Cortex of kidney (tissue), 1 donor: ENCODE measurements around the gene RARA.

Experiments used
- DNase-seq: peaks from one replicate; lab custom pipeline; 2025; lab: John Stamatoyannopoulos, UW

The RARA gene

DNA sequence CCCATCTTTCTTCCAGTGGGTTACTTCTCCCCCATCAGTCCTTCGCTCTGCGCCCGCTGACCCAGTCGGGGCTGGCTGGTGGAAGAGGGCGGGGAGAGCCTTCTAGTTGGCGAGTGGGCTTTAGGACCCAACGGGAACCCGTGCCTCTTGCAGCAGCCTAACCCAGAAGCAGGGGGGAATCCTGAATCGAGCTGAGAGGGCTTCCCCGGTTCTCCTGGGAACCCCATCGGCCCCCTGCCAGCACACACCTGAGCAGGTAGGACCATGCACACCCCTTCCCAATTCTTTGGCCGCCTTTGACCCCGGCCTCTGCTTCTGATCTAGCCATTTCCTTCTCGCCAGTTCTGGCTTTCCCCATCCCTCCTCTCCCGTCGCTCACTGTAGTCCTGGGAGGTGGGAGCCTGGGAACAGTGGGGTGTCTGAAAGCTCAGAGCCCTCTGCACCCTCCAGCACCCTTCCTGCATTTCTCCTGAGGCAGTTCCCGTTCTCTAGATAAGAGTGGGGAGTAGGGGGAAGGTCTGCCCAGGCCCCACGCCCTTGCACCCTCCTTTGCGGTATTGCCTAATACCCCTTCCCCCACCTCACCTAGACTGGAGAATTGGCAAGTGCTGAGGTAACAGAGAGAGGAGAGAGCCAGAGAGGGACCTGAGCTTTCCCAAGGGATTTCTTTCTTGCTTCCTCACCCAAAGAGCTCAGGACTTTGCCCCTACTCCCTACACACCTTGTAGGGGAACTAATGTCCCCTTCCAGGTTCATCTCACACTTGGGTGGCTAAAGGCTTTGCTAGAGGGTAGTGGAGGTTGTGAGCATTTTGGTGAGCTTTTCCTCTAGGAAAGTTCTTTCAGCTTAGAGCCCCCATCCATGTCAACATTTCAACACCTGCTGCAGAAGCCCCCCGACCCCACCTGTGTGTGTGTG, at the start of gene RARA:
Gene RARA, plus strand, starts transcription at position 150 of the 918 bp plus-strand sequence. CDS start 22,039 bp downstream, outside the sequence.
- no peak for DNase-seq

DNA sequence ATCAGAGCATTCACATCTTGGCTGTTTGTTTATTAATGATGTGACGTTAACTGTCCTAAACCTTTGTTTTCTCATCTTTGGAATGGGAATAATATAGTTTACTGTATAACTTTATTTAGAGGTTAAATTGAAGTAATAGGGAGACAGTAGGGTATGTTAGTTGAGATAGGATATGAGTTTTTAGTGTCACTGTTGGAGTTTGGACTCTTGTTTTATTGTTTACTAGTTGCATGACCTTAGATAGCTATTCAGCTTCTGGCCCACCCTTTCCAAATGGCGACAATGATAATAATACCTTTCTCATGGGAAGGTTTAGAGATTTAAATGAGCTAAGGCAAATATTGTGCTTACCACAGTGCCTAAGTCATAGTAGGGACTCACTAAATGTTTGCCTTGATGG, 49.5 kb upstream of the RARA start:
- DNase-seq: no peak

DNA sequence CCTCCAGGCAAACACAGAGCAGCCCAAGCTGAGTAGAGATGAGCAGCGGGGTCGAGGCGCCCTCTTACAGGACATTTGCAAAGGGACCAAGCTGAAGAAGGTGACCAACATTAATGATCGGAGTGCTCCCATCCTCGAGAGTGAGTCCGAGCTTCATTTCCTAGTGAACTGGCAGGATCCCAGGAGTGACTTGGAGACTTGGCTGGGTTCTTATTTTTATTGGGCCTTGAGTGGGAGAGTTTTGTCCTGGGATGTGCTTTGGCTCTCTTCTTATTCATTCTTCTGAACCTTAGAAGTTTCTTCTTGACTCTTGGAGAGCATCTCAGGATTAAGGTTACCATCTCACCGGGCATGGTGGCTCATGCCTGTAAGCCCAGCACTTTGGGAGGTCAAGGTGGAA, 48.5 kb upstream of the RARA start:
- DNase-seq: no peak

DNA sequence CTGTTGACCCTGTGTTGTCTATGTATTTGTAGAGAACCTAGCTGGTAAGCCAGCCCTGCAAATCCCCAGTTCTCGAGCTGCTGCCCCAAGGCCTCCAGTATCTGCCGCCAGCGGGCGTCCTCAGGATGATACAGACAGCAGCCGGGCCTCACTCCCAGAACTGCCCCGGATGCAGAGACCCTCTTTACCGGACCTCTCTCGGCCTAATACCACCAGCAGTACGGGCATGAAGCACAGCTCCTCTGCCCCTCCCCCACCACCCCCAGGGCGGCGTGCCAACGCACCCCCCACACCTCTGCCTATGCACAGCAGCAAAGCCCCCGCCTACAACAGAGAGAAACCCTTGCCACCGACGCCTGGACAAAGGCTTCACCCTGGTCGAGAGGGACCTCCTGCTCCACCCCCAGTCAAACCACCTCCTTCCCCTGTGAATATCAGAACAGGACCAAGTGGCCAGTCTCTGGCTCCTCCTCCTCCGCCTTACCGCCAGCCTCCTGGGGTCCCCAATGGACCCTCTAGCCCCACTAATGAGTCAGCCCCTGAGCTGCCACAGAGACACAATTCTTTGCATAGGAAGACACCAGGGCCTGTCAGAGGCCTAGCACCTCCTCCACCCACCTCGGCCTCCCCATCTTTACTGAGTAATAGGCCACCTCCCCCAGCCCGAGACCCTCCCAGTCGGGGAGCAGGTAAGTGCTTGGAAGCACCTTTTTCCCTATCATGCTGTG, 44.4 kb upstream of the RARA start:
- DNase-seq: no peak

DNA sequence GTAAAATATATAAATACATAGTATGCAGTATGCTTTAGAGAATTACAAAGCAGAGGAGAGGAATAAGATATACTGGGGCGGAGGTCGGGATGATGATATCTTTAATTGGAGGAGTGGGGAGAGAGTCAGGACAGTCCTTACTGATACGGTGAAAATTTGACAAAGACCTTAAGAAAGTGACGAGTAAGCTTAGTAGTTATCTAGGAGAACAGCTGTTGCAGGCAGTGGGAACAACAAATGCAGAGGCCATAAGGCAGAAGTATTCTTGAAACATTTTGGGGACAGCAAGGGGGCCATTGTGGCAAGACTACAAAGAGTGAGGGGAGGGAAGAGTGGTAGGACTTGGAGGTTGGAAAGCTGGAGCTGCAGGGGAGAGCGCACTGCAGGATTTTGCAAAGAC, 43.6 kb upstream of the RARA start:
- DNase-seq: no peak

DNA sequence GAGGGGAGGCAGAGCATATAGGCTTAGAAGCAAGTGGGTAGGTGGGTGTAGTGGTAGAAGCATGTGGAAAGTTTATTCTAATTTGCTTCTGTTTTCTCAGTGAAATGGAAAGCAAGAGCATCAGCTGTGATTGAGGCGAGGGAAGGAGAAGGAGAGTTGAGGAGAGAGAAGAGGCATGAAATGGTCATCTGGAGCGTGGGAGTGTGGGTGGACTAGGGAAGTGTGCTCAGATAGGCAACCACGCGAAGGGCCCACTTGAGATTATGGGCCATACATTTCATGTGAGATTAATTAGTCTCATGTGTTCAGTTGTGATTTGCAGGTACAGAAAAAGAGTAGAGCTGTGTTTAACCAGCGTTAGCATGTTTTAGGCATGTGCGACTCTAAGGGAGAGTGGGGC, 42.1 kb upstream of the RARA start:
- DNase-seq: no peak

DNA sequence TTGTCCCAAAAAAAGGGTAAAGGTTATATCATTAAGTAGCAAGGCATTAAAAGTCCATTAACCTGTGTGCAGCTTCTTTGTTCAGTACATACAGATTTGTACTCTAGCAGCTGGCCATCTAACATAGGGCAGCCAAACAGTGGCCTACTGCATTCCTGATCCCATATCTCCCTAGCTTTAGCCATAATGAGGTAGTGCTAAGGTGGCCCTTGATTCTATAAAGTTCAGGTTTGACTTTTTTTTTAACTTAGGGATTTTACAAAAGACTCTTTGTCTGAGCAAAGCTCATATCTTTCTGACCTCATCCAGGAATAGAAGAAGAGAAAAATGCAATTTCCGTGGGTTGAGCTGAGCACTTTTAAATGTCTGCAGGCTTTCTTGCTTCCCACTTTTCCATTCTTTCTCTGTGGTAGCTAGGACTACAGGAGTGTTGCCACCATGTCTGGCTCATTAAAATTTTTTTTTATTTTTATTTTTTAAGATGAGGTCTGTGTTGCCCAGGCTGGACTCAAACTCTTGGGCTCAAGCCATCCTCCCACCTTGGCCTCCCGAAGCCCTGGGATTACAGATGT, 40.8 kb upstream of the RARA start:
- no peak for DNase-seq

DNA sequence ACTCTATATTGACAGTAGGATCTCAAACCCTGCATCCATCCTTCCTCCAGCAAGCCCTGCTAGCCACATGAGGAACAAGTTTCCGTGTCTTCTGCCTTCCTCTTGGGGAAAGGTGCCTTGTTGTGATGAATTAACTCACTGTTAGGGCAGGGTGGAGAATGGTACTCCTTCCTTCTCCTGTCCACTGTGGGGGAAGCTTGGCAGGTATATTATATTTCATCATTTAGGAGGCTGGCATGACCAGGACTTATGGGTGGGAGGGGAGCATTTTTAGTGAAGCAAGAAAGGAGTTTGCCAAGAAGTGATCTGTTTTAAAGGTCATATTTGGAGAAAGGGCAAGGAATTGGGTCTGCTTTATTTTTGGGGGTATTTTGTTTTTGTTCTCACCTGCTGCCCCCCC, 30.6 kb upstream of the RARA start:
- DNase-seq: no peak

DNA sequence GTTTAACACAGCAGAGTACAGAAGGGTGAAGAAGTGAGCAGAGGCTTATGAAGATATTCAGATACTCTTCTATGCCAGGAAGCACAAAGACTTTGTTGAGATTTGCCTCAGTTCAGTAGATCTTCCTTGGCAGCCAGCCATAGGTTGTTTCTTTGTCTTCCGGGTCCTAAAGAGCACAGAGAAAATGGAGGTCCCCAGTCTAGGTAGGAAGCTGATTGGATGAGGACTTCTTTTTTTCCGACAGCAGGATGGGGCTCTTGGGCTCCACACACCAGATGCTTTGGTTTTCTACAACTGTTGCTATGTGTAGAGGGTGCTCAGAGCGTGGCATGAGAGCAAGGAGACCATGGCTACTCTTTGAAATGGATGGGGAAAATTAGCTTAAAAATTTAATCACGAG, 29.6 kb upstream of the RARA start:
- DNase-seq: no peak

DNA sequence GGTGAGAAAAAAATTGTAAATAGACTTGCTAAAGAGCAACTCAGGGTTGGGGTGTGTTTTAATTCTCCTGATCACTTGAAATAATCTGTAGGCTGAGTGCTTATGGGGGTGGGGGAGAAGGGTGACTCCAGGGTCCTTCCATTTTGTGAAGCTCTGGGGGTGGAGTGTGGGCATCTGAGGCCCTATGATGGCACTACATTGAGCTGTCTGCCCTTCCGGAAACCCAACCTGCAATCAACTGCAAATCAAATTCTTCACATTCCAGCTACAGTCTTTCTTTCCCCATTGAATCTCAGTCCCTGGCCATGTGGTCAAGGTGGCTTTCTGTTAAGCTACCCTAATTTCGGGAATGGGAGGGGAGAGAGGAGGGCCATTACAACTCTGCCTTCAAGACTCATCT, 27.3 kb upstream of the RARA start:
- no peak for DNase-seq

DNA sequence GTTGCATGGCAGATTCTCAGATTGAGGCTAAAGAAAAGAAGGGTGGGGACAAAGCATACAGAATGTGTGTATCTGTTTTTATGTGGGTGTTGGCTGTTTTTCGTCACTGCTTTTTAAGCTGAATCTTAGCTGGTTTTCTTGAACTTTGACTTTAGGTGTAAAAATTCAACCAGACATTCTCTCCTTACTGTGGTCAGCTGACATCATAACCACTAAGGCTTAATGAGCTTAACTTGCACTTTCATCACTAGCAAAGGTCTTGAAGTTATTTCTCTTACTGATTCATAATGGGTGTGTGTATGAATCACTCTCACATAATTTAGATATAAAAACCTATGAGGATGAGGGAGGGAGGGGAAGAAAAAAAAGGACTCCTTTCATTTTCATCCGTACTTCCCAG, 25.3 kb upstream of the RARA start:
- DNase-seq: no peak

DNA sequence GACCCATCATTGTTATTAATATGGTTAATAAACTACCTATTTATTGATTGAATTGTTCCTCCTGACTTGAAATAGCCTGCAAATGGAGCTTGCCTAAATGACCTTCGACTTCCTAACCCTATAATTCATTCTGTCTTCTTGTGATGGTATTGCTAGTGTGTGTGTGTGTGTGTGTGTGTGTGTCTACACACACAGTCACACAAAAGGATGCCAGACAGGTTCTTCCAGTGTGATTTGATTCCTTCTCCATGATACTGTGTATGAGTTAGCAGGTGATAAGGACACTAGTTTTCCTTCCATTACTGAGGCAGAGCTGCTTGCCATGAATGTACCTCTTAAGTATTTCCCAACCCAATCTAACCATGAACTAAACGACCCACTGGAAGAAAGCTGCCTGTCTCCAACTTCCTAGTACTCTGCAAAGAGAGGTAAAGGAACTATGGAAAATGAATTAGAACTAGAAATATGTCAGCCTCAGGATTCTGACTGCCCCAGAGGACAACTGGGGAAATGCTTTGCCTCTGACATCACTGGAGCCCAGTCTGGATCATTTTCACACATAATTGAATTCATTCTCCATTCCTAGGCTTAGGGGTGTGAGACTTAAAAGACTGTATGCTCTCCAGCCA, 24.8 kb upstream of the RARA start:
- DNase-seq: no peak

DNA sequence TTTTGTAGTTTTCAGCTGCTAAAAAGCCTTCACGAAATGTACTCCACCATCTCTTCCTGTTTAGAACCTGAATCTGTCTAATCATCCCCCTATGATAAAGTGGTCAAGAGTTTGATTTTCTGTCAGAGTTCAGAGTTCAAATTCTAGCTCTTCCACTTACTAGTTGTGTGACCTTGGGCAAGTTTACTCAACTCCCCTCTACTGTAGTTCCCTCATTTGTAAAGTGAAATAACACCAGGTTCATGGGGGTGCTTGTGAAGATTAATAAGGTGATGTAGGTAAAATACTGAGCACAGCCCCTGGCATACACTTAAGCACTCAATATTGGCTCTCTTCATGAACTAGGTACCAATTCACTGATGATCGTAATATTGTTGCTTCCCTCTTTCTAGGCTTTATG, 22.5 kb upstream of the RARA start:
- no peak for DNase-seq

DNA sequence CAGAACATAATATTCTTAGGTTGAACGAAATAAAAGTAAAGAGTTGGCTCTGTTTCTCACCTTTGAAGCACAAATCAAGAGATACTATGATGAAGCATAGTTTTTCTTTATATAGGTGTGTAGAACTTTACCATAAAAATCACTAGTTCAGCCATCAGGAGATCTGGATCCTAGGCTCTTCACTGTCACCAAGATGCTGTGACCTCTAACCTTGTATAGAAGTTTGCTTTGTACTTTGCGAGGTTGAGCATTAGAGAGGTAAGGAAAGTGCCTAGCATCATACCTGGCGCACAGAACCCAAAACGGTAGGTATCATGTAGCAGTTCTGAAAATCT, 21.9 kb upstream of the RARA start:
- no peak for DNase-seq

DNA sequence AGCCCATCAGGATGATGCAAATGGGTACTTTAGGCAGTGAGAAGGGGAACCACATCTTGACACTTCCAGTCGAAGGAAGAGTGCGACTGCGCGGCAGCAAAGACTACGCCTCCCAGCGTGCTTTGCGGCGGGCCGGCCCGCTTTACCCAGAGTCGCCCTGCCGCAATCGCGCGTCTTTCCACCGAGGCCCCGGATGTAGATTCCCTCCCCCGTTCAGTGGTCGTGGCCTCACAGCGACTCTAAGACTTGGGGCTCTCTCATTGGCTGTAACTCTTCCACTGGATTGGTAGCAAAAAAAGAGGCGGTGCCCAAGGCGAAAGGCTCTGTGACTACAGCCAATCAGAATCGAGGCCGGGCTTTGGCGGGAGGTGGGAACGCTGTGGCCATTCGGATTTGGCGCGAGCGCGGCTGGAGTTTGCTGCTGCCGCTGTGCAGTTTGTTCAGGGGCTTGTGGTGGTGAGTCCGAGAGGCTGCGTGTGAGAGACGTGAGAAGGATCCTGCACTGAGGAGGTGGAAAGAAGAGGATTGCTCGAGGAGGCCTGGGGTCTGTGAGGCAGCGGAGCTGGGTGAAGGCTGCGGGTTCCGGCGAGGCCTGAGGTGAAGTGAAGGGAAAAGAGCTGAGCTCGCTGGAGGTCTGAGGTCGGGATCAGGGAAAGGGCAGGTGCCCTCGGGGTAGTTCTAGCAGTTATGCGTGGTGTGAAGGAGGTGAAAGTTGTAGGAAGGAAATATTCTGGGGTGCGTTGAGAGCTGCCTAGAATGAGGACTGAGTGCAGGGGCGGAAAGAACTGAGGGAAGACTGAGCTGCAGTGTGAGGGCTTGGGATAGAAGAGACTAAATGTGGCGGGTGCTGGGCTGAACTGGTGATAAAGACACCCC, 21.2 kb upstream of the RARA start, which contains the start of gene CDC6:
Gene CDC6, plus strand, starts transcription at position 386 of the 876 bp plus-strand sequence. CDS start 1,542 bp downstream, outside the sequence.
- DNase-seq: no peak

DNA sequence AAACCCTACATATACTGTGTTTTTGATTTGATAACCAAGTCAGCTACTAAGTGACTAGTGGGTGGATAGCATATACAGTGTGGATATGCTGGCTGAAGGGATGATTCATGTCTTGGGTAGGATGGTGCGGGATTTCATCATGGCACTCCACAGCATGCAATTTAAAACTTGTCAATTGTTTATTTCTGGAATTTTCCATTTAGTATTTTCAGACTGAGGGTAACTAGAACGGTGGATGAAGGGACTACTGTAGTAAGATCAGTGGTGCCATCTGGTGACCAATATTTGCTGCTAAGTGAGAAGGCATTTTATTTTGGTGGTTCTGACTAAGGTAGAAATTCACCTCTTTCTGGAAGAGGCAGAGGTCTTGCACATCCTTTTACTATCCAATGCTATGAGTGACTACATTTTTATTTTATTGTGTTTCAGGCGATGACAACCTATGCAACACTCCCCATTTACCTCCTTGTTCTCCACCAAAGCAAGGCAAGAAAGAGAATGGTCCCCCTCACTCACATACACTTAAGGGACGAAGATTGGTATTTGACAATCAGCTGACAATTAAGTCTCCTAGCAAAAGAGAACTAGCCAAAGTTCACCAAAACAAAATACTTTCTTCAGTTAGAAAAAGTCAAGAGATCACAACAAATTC, 18.2 kb upstream of the RARA start:
- no peak for DNase-seq

DNA sequence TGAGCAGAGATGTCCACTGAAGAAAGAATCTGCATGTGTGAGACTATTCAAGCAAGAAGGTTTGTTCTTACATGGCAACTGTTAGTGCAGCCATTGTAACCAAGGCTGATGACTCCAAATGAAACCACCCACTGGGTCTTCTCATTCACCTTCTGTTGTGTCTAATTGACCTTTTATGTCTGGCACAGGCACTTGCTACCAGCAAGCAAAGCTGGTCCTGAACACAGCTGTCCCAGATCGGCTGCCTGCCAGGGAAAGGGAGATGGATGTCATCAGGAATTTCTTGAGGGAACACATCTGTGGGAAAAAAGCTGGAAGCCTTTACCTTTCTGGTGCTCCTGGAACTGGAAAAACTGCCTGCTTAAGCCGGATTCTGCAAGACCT, 17.7 kb upstream of the RARA start:
- DNase-seq: no peak

DNA sequence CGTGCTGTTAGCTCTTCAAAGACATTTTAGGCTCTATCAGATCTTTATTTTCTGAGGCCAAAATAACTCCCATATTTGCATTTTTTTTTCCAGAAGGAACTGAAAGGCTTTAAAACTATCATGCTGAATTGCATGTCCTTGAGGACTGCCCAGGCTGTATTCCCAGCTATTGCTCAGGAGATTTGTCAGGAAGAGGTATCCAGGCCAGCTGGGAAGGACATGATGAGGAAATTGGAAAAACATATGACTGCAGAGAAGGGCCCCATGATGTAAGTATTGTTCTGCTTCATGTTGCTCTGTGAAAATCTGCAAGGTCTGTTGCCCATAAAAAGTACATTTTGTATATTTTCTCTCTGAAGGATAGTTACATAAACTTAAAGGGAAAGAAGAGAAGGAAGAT, 15.6 kb upstream of the RARA start:
- DNase-seq: no peak

DNA sequence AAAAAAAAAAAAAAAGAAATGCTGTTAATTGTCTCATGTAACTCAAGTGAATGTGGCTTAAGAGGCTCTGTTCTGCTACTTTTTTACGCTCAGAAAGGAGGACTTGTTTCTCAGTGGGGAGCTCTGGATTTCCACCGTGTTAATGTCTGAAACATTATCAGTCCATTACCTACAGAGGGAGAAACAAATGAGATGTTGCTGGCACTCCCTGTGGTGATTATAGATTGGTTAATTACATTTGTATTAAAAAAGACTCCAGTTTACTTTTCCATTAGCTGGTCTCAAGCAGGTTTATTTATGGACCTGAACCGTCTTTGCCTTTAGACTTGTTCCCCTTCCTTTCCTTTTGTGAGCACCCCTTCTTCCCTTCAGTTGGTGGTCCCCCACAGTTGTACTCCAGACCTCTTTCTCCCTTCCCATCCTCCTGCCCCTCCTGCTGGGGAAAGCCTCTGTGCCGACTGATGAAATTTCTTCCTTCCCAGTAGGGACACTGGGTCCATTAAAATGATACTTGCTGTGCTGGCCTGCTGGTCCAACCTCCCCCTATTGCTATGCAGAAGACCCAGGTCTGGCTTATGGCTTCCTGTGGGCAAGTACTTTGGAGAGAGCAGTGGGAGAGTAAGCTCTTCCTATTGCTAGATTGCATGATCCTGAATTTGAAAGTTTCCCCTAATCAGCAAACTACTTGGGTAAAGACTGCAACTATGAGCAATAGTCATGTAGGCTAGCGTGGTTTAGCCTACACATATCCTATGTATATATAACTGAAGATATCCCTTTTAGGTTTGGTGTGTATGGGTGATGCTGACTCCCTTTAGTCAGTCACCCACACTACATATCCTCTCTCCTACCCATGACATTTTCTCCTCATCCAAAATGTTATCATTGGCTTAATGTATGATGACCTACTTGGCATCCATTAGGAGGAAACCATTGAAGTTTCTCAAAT, 13.2 kb upstream of the RARA start:
- DNase-seq: no peak

DNA sequence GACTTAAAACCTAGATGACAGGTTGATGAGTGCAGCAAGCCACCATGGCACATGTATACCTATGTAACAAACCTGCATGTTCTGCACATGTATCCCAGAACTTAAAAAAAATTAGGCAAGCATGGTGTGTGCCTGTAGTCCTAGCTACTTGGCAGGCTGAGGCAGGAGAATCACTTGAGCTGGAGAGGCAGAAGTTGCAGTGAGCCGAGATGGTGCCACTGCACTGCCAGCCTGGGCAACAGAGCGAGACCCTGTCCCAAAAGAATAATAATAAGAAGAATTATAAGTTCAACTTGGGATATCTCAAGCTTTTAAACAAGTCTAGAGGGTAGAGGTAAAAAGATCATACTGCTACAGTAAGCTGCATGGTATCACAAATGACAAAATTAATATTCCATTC, 11.5 kb upstream of the RARA start:
- no peak for DNase-seq
